ENCODE measurements around the gene UNC13D.

GRCh38 chr17:75873587-75874322 lies 29.6 kb upstream of the UNC13D start:
- TF ChIP-seq CTCF (IDR thresholded peaks at IDR 0.05; ENCODE audit: insufficient read depth, low read length, poor library complexity, severe bottlenecking) (no peak), EZH2phosphoT487 (conservative IDR thresholded peaks at IDR 0.05; ENCODE audit: low read length) (no peak)
